Spinal cord (tissue), 10 donors: ENCODE data around the gene IRAK1BP1. TPM values are rescaled to one million over a fixed set of nuclear protein-coding genes. Genes with fewer than 3 reads are reported as not detected.

Experiments used
- DNase-seq, 6 donors: peaks; one replicate each; pipeline versions ENCODE4 v3.0.0 to v3.0.0-alpha.2; 2013 to 2015; ENCODE audit warnings: low spot score in 6 of 6, low read depth in 4 of 6
- H3K27ac ChIP-seq: one replicate; pipeline ENCODE4 v1.5.1; 2013; ENCODE audit warnings: low read depth, low read length, control low read depth
- H3K27me3 ChIP-seq: one replicate; pipeline ENCODE4 v1.6.1; 2013; ENCODE audit warnings: low read length; ENCODE audit not compliant: control insufficient read depth, insufficient read depth
- H3K36me3 ChIP-seq: one replicate; pipeline ENCODE4 v1.6.1; 2013; ENCODE audit warnings: low read length; ENCODE audit not compliant: control insufficient read depth, insufficient read depth
- H3K4me1 ChIP-seq: one replicate; pipeline ENCODE4 v1.6.1; 2013; ENCODE audit warnings: low read length; ENCODE audit not compliant: control insufficient read depth, insufficient read depth
- H3K4me3 ChIP-seq: one replicate; pipeline ENCODE4 v1.5.1; 2013; ENCODE audit warnings: low read depth, low read length, control low read depth
- H3K9me3 ChIP-seq: one replicate; pipeline ENCODE4 v1.6.1; 2013; ENCODE audit warnings: low read length; ENCODE audit not compliant: control insufficient read depth, insufficient read depth
- WGBS: methylation state at CpG from one replicate; pipeline ENCODE4 v1.1.5; 2013; ENCODE audit warnings: missing lambda C conversion rate; ENCODE audit not compliant: insufficient coverage; 5-methylcytosine and 5-hydroxymethylcytosine counted together
- polyA plus RNA-seq, 2 donors: library from polyadenylated mRNA; unstranded; fragments of 120-200 nt; gene quantifications; one replicate each; pipeline ENCODE4 v1.2.1, GENCODE V29; 2013; ENCODE audit not compliant: insufficient read length in 2 of 2
- total RNA-seq, 2 donors: library from RNA; depleted of rRNA in 1 of 2; stranded (reverse); fragments of 120-200 nt in 1 of 2; fragments of >200 nt in 1 of 2; gene quantifications; one replicate each; pipeline versions ENCODE4 v1.2.3 to v1.2.4, GENCODE V29; 2013 to 2014
- donor health status: healthy.

Gene IRAK1BP1
- total and polyA plus RNA-seq, 4 donors = 8.0 to 19.0 (median 13.4) TPM

- no peak overlapping the region for H3K4me3 ChIP-seq
- WGBS = no CpG with 5 or more reads among the region's 3 CpGs
Observed at GRCh38 chr6:78948785-78949184, 81.4 kb downstream of the IRAK1BP1 start.

GRCh38 chr6:78952362-78952761 is 85.0 kb downstream of the IRAK1BP1 start:
- no CpG with 5 or more reads among the region's 1 CpG for WGBS
- Histone ChIP-seq H3K9me3 (peaks cover 7% of the 10 kb centered on the region), H3K36me3 (peaks cover 25% of the 10 kb centered on the region)

More at GRCh38 chr6:78948785-78949184, 81.4 kb downstream of the IRAK1BP1 start:
- H3K27ac ChIP-seq = no peak overlapping the region
- no peaks in the 10 kb centered on the region for H3K27me3 ChIP-seq
- DNase-seq = no peak
- peaks cover 7% of the 10 kb centered on the region for H3K9me3 ChIP-seq
- H3K36me3 ChIP-seq = peaks cover 20% of the 10 kb centered on the region
- H3K4me1 ChIP-seq = no peaks in the 10 kb centered on the region

More at GRCh38 chr6:78952362-78952761, 85.0 kb downstream of the IRAK1BP1 start:
- Histone ChIP-seq H3K4me3 (no peak overlapping the region), H3K4me1 (no peaks in the 10 kb centered on the region), H3K27me3 (no peaks in the 10 kb centered on the region), H3K27ac (no peak overlapping the region)
- DNase-seq = no peak

Other genes with a start within 250 kb of the IRAK1BP1 start
- 10 to 100 TPM; 45.6 to 57.6 TPM for gene PHIP, start 210.7 kb downstream of the IRAK1BP1 start, total RNA-seq
- gene PHIP, start 210.7 kb downstream of the IRAK1BP1 start, polyA plus RNA-seq = 10 to 100 TPM; 20.2 to 31.5 TPM